Middle frontal gyrus (tissue), 1 donor: ENCODE data around the gene APOL1.
"Not testable (repeated sequence)": the region's sequence is repeated elsewhere in the genome, so short reads cannot be mapped to it uniquely, and the experiment has no call there.

Experiments used
- DNase-seq: peaks from one replicate; pipeline ENCODE4 v3.0.0-alpha.2; 2015; ENCODE audit warnings: low spot score; ENCODE audit errors: extremely low spot score

The APOL1 gene, protein sequence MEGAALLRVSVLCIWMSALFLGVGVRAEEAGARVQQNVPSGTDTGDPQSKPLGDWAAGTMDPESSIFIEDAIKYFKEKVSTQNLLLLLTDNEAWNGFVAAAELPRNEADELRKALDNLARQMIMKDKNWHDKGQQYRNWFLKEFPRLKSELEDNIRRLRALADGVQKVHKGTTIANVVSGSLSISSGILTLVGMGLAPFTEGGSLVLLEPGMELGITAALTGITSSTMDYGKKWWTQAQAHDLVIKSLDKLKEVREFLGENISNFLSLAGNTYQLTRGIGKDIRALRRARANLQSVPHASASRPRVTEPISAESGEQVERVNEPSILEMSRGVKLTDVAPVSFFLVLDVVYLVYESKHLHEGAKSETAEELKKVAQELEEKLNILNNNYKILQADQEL

GRCh38 chr22:36252754-36253522 is at the start of gene APOL1:
Gene APOL1 (plus strand): TSS chr22:36253133. CDS start chr22:36254956, 1,823 bp downstream.
- no peak for DNase-seq

- not testable (repeated sequence) for DNase-seq
Observed at GRCh38 chr22:36203441-36203840, 49.5 kb upstream of the APOL1 start.

- no peak for DNase-seq
Observed at GRCh38 chr22:36204001-36204631, 48.8 kb upstream of the APOL1 start.

- no peak for DNase-seq
Observed at GRCh38 chr22:36204632-36205015, 48.3 kb upstream of the APOL1 start.

DNA sequence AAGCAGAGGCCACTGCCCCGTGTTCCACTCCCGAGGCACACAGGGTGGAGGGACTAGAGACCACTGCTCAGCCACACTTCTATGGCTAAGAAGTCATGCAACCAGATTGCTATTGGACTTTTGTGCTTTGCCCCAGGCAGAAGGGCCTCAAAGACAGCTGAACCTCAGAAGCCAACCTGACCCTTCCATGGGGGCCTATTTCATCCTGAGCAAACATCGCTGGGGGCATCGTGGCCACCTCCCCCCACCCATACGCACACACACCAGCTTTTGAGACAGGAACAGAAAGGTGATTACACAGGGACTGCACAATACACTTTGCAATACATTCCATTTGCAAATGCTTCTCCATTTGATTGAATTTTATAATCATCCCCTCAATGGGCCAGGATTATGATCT is 47.4 kb upstream of the APOL1 start:
- not testable (repeated sequence) for DNase-seq

DNA sequence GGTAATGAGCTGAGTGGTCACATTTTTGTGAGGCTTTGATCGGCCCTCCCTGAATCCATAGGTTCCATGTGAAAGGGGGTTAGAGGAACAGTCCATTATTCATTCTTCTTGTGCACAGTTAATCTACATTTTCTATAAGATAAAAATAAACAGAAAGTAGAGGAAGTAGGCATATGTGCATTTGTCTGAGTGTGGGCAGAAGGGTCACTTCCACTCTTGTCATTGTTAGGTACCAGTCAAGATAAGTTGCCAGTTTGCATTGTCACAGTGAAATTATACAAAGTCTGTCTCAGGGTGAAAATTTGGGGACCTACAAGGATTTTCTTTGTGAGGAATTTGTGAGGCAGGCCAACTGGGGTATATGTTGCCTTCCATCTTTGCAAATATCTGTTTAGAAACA is 46.7 kb upstream of the APOL1 start:
- DNase-seq, result no peak

DNA sequence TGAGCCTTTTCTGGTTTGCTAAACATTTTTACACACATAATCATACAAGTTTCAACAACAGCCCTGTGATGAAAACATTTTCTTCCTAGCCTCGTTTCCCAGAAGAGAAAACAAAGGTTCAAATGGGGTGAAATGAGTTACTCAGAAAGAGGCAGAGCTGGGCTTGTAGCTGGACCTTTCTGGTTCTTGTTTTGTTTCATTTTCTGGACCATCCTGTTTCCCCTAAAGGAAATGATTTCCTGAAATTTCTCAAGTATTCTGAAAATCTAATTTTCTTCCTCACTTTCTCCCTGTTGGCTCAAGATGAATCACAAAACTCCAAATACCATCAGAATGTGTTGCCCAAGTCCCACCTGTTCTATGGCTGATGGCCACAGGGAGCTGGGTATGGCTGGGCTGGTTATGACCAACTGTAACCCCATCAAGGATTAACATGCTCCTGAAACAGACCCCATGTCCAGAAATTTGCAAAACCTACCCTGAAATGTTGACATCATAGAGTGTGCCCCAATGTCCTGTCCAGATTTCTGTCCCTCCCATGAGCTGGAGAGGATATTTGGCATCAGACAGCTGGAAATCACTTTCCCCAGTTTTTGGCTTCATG is 44.7 kb upstream of the APOL1 start:
- no peak for DNase-seq

DNA sequence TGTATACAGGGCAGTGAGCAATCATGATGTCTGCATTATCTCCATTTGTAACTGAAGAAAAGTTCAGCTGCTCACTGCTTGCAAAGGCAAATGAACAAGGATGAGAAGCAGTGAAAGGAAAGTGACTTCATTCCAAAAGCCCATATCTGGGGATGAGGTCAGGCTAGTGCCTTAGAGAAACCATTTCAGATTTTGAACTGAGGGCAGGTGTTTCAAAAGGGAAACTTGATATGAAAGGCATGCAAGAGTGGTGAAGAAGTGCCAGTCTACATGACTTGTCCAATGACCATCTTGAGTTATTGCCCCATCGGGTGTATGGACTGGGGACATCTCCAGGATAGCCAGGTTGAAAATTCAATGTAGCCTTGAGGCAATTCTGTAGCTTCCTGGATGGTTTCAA is 44.0 kb upstream of the APOL1 start:
- DNase-seq, result no peak

- not testable (repeated sequence) for DNase-seq
Observed at GRCh38 chr22:36209488-36209908, 43.4 kb upstream of the APOL1 start.

GRCh38 chr22:36210224-36210623 is 42.7 kb upstream of the APOL1 start:
- DNase-seq, result no peak

GRCh38 chr22:36211237-36211861 is 41.6 kb upstream of the APOL1 start:
- no peak for DNase-seq

GRCh38 chr22:36212901-36213300 is 40.0 kb upstream of the APOL1 start:
- DNase-seq, result no peak

DNA sequence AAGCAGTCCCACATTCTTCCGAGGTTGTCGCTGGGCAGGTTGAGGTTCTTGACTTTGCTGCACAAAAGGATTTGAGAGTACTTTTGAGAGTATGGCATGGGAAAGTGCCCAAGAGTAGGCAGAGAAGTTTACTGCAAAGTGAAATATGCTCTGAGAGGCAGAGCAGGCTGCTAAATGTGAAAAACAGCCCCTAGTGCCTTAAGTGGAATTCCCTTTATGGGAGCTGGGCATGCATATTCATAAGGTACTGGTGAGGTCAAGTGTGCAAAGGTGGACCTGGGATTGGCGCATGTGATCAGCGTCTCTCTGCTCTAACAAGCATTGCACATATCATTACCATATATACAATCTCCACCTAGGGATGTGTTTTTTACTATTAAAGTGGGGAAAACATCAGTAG is 39.3 kb upstream of the APOL1 start:
- DNase-seq, result no peak

DNA sequence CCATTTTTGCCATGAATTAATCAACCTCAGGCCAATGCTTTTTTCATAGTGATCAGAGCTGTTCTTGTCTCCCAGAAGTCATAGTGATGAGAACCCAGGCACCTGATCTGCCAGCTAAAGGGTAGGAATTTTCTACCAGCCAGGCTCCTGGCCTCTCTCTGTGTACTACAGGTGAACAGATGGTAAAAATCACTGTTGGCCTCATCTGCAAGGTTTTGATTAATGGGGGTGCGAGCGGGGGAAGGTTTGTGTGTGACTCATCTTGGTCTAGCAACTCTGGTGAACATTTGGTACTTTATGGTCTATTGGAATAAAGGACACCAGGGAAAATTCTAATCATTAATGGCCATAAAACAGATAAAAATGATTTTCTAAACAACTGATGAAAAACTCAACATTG is 37.0 kb upstream of the APOL1 start:
- no peak for DNase-seq

- DNase-seq, result no peak
Observed at GRCh38 chr22:36218648-36219193, 34.2 kb upstream of the APOL1 start.

DNA sequence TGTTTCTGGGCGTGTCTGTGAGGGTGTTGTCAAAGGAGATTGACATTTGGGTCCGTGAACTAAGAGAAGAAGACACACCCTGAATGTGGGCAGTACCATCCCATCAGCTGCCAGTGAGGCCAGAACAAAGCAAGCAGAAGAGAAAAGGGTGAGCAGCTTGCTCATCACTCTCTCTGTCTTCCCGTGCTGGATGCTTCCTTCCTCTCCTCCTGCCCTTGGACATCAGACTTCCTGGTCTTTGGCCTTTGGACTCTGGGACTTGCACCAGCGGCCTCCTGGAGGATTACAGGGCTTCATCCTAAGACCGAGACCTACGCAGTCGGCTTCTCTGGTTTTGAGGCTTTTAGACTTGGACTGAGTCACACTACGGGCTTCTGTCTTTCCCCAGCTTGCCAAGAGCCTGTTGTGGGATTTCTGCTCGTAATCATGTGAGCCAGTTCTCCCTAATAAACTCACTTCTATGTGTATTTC is 32.4 kb upstream of the APOL1 start:
- DNase-seq, result no peak

DNA sequence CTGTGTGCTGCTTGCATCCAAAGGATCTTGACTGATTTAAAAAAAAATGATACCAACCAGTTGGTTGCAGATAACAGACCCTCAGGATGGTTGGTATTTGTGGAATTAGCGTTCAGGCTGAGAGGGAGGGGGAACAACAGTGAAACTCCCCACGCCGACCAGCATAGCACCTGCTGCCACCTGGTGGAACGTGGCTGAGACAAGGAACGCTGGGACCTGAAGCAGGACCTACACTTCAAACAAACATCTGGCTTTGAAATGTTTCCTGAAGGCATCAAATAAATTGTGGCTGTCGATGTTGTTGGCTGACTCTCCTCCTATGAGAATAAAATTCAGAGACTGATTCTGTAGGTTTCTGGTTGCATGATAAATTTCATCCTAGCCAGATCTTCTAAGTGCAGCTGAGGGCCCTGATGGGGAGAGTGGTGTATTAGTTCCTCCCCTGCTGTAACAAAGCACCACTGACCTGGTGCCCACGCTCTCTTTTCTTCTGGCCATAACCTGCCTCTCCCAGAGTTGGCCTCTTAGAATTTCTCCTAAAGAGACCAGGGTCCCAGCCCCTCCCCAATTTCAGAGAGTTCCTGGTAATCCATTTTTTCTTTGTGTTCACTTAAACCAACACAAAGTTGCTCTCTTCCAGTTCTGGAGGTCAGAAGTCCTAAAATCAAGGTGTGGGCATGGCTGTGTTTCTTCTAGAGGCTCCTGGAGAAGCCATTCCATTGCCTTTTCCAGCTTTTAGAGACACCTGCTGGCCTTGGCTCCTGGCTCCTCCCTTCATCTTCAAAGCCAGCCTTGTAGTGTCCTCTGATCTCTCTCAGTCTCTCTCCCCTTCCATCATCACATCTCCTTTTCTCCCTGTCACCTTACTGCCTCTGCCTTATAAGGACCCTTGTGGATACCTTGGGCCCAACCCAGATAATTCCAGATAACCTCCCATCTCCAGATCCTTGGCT is 30.9 kb upstream of the APOL1 start:
- no peak for DNase-seq

DNA sequence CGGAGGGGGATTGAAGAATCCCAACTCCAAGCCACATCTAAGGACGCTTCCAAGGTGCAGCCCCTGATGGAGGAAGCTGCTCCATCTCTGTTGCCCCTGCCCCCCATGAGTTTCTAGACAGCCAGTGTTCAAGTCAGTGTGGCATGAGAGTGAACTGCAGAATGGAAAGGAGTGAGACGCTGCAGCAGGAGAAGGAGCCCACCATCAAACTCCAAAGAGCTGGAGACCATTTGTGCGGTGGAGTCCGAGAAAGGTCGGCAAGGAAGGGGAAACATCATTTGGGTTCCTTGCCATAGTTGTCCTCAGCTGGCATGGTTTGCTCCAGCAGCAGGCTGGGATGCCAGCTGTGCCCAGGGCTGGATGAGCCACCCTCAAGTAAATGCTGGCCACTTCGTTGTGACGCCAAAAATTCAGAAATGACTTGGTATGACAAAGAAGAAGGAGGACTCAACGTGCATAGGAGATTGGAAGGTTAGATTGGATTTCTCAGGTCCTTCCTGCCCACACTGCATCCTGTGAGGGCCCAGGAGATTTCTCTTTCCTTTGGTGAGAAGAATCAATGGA is 30.0 kb upstream of the APOL1 start:
- no peak for DNase-seq

- DNase-seq, result no peak
Observed at GRCh38 chr22:36223504-36223903, 29.4 kb upstream of the APOL1 start.
